Neural crest cell (in vitro differentiated cells): ENCODE measurements around the gene SLC6A20. TPM values are rescaled to one million over a fixed set of nuclear protein-coding genes. Genes with fewer than 3 reads are reported as not detected.

Experiments
- DNase-seq: peaks from one replicate; pipeline ENCODE4 v3.0.0; 2021; ENCODE audit warnings: low read depth, mixed read lengths, low spot score
- H3K27ac Mint-ChIP-seq: one replicate; pipeline ENCODE4 v1.8.0; 2021; ENCODE audit warnings: mild to moderate bottlenecking, mixed read lengths; ENCODE audit not compliant: unreplicated experiment
- H3K27me3 Mint-ChIP-seq: 2 replicates; pipeline ENCODE4 v1.8.0; 2021; ENCODE audit warnings: low read depth, mild to moderate bottlenecking, mixed read lengths
- H3K36me3 Mint-ChIP-seq: 2 replicates; pipeline ENCODE4 v1.8.0; 2021; ENCODE audit warnings: low read depth, mild to moderate bottlenecking, mixed read lengths
- H3K4me1 Mint-ChIP-seq: 2 replicates; pipeline ENCODE4 v1.8.0; 2021; ENCODE audit warnings: mixed read lengths
- H3K4me3 Mint-ChIP-seq: one replicate; pipeline ENCODE4 v1.8.0; 2021; ENCODE audit warnings: mild to moderate bottlenecking, mixed read lengths
- H3K9me3 Mint-ChIP-seq: 2 replicates; pipeline ENCODE4 v1.8.0; 2021; ENCODE audit warnings: mixed read lengths
- long read RNA-seq: library from polyadenylated mRNA; unstranded; transcript quantifications from one replicate; pipeline ENCODE4 v2.0.0, GENCODE V29; 2020
- total RNA-seq: library from RNA; stranded (reverse); gene quantifications from 2 replicates; pipeline ENCODE4 v1.2.1, GENCODE V29; 2021
- TF ChIP-seq, protein P1 (sequence below): fragments of 200-600 bp; sonication (generic); conservative IDR thresholded peaks from 2 replicates; pipeline ENCODE4 v1.5.0; 2021; ENCODE audit warnings: antibody characterized with exemption, mild to moderate bottlenecking

The SLC6A20 gene, protein sequence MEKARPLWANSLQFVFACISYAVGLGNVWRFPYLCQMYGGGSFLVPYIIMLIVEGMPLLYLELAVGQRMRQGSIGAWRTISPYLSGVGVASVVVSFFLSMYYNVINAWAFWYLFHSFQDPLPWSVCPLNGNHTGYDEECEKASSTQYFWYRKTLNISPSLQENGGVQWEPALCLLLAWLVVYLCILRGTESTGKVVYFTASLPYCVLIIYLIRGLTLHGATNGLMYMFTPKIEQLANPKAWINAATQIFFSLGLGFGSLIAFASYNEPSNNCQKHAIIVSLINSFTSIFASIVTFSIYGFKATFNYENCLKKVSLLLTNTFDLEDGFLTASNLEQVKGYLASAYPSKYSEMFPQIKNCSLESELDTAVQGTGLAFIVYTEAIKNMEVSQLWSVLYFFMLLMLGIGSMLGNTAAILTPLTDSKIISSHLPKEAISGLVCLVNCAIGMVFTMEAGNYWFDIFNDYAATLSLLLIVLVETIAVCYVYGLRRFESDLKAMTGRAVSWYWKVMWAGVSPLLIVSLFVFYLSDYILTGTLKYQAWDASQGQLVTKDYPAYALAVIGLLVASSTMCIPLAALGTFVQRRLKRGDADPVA
- total RNA-seq, result not detected in 2 replicates
- long read RNA-seq, result 0 reads

DNA sequence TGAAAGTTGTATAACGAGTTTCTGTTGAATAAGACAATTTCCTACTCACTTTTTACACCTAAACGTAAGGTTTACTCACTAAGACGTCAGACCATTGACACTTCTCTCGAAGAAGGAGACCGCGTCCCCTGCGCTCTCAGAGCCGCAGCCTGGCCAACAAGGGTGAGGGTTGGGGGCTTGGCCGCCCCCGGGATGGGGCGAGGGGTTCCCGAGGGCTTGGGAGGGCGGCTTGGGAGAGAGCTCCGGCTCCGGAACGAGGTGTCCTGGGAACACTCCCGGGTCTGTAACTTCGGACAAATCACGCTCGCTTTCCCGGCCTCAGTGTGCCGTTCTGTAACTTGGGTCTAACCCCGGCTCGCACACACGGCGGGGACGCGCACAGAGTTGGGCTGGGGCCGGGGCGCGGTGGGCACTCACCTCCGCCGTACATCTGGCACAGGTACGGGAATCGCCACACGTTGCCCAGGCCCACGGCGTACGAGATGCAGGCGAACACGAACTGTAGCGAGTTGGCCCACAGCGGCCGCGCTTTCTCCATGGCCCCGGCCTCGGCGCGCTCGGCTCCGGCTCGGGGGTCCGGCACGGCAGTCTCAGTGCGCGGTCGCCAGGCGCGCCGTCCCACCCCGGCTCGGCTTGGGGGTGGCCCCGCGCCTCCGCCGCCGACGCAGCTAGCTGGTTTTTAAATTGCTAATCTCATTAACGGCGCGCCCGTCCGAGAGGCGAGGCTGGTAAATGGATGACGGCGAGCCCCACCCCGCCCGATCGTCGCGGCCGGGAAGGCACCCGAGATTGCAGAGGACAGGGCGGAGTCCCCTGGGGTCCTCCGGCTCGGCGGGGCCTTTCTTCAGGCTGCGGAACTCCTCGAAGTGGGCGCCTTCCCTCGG is at the start of gene SLC6A20:
Gene SLC6A20, minus strand, starts transcription at position 655 of the 884 bp plus-strand sequence. Its CDS starts 117 bp downstream, at position 538.
- Mint-ChIP-seq H3K4me1 (peaks cover 4% of the 10 kb centered on the region), H3K36me3 (no peaks in the 10 kb centered on the region), H3K9me3 (no peaks in the 10 kb centered on the region), H3K27ac (no peak within 1 kb of the TSS), H3K4me3 (peak within 1 kb of the TSS; percentile 52), H3K27me3 (peaks cover 81% of the 10 kb centered on the region)
- DNase-seq, result peak; percentile 14
- TF ChIP-seq, protein P1, sequence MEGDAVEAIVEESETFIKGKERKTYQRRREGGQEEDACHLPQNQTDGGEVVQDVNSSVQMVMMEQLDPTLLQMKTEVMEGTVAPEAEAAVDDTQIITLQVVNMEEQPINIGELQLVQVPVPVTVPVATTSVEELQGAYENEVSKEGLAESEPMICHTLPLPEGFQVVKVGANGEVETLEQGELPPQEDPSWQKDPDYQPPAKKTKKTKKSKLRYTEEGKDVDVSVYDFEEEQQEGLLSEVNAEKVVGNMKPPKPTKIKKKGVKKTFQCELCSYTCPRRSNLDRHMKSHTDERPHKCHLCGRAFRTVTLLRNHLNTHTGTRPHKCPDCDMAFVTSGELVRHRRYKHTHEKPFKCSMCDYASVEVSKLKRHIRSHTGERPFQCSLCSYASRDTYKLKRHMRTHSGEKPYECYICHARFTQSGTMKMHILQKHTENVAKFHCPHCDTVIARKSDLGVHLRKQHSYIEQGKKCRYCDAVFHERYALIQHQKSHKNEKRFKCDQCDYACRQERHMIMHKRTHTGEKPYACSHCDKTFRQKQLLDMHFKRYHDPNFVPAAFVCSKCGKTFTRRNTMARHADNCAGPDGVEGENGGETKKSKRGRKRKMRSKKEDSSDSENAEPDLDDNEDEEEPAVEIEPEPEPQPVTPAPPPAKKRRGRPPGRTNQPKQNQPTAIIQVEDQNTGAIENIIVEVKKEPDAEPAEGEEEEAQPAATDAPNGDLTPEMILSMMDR, result no peak

DNA sequence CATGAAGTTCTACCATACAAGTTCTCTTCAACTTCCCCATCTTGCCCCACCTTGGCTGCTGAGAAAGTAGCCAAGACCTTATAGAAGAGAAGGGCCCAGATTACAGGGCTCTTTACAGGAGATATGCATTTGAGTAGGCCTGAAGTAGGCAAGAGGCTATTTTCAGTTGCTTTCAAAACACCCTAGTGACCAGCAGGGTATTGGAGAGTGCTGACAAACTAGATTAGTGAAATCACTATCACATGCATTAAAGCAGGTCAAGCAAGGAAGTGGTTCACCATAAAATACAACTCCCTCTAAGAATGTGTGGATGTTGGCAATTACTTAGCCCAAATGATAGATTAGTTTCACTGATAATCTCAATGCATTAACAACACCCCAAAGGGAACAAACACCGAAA is 48.3 kb upstream of the SLC6A20 start:
- H3K9me3 Mint-ChIP-seq, result no peaks in the 10 kb centered on the region
- no peaks in the 10 kb centered on the region for H3K36me3 Mint-ChIP-seq
- no peak overlapping the region for H3K27ac Mint-ChIP-seq
- H3K4me3 Mint-ChIP-seq, result no peak overlapping the region
- H3K27me3 Mint-ChIP-seq, result peaks cover 76% of the 10 kb centered on the region
- TF ChIP-seq, protein P1, result no peak
- H3K4me1 Mint-ChIP-seq, result peaks cover 8% of the 10 kb centered on the region
- DNase-seq, result no peak

- Mint-ChIP-seq H3K27me3 (peaks cover 62% of the 10 kb centered on the region), H3K36me3 (no peaks in the 10 kb centered on the region), H3K4me3 (peak overlapping the region; percentile 95), H3K9me3 (no peaks in the 10 kb centered on the region), H3K27ac (no peak overlapping the region), H3K4me1 (peaks cover 8% of the 10 kb centered on the region)
- DNase-seq, result no peak
- TF ChIP-seq, protein P1, result no peak
These were observed 46.7 kb upstream of the SLC6A20 start for GRCh38 chr3:45842851-45843625.

- H3K4me3 Mint-ChIP-seq, result peak within 1 kb of the TSS; percentile 95
- no peaks in the 10 kb centered on the region for H3K36me3 Mint-ChIP-seq
- TF ChIP-seq, protein P1, result no peak
- DNase-seq, result peak; percentile 66
- peaks cover 8% of the 10 kb centered on the region for H3K4me1 Mint-ChIP-seq
- peak within 1 kb of the TSS; percentile 72 for H3K27ac Mint-ChIP-seq
- no peaks in the 10 kb centered on the region for H3K9me3 Mint-ChIP-seq
- H3K27me3 Mint-ChIP-seq, result peaks cover 51% of the 10 kb centered on the region
These were observed 45.6 kb upstream of the SLC6A20 start, which contains the start of gene LZTFL1 for GRCh38 chr3:45841757-45842491. LZTFL1 (minus strand) TSS chr3:45842119; CDS start chr3:45841991, 128 bp downstream.
